GM21390 (cell line): ENCODE data around the gene ZSWIM3.

Experiments used
- ATAC-seq: cut with Tn5 transposase; IDR thresholded peaks from one replicate; pipeline ENCODE4 v1.9.1; 2021; ENCODE audit not compliant: unreplicated experiment

Gene ZSWIM3

GRCh38 chr20:45927071-45927878, 69.9 kb downstream of the ZSWIM3 start:
- ATAC-seq, result no peak
